HCT116 (cell line): ENCODE data around the gene SPRYD4.

Source experiments
- CTCF ChIP-seq, 3 experiments: fragments of 200-600 bp in 1 of 3; sonication (generic) in 1 of 3; IDR thresholded peaks in 2 of 3; conservative IDR thresholded peaks in 1 of 3; 2 replicates each; pipeline ENCODE4 v1.5.1; 2012 to 2017; ENCODE audit warnings: low read depth in 2 of 3, low read length in 2 of 3, antibody characterized with exemption in 1 of 3, borderline replicate concordance in 1 of 3, control low read depth in 1 of 3, mild to moderate bottlenecking in 1 of 3, mixed read lengths in 1 of 3, mixed run types in 1 of 3, moderate library complexity in 1 of 3; ENCODE audit not compliant: insufficient read depth in 1 of 3
- EZH2 ChIP-seq: fragments of 200-600 bp; sonication (generic); IDR thresholded peaks from 2 replicates; pipeline ENCODE4 v1.6.1; 2017; ENCODE audit warnings: antibody characterized with exemption, mixed run types
- JUND ChIP-seq: IDR thresholded peaks from 2 replicates; pipeline ENCODE4 v1.6.1; 2012
- POLR2A ChIP-seq: IDR thresholded peaks from 2 replicates; pipeline ENCODE4 v1.7.0; 2011; ENCODE audit warnings: borderline replicate concordance; ENCODE audit not compliant: insufficient read depth, insufficient read length; ENCODE audit errors: extremely low read depth
- REST ChIP-seq: IDR thresholded peaks from 2 replicates; pipeline ENCODE4 v1.6.1; 2012; ENCODE audit warnings: low read depth
- SP1 ChIP-seq: IDR thresholded peaks from 2 replicates; pipeline ENCODE4 v1.6.1; 2012; ENCODE audit warnings: low read depth
- ZFX ChIP-seq: fragments of 450-650 bp; IDR thresholded peaks from 2 replicates; pipeline ENCODE4 v1.6.1; 2017

- no peak for TF ChIP-seq JUND
- no peak for TF ChIP-seq EZH2
- TF ChIP-seq CTCF (IDR thresholded peaks at IDR 0.05 in 2 of 3, conservative IDR thresholded peaks at IDR 0.05 in 1 of 3; ENCODE audit: borderline replicate concordance in 1 of 3, insufficient read depth in 1 of 3, low read depth in 2 of 3, low read length in 2 of 3) = no peak
- no peak for TF ChIP-seq SP1
- TF ChIP-seq POLR2A = no peak
- TF ChIP-seq REST = no peak
- TF ChIP-seq ZFX = no peak
These were observed 6.0 kb downstream of the SPRYD4 start for GRCh38 chr12:56474389-56474788.
